GM10266 (cell line): Measurements from ENCODE around the gene DLG3.

Source experiments
- DNase-seq: peaks from one replicate; pipeline ENCODE4 v3.0.0; 2012; ENCODE audit errors: extremely low spot score
- CTCF ChIP-seq: IDR thresholded peaks from 2 replicates; pipeline ENCODE4 v1.5.1; 2012; ENCODE audit warnings: mild to moderate bottlenecking, low read depth; ENCODE audit not compliant: control insufficient read depth, insufficient read depth; ENCODE audit errors: missing control alignments

DLG3 gene

GRCh38 chrX:70482300-70482699 is 37.7 kb downstream of the DLG3 start:
- DNase-seq, result no peak
- TF ChIP-seq CTCF, result no peak

GRCh38 chrX:70485466-70485865 is 40.8 kb downstream of the DLG3 start:
- DNase-seq, result no peak

GRCh38 chrX:70488856-70489255 is 44.2 kb downstream of the DLG3 start:
- no peak for TF ChIP-seq CTCF
- DNase-seq, result no peak

More at GRCh38 chrX:70485466-70485865, 40.8 kb downstream of the DLG3 start:
- TF ChIP-seq CTCF, result no peak

GRCh38 chrX:70494441-70494840 is 49.8 kb downstream of the DLG3 start:
- no peak for TF ChIP-seq CTCF
- no peak for DNase-seq

- no peak for DNase-seq
- no peak for TF ChIP-seq CTCF
Observed at GRCh38 chrX:70496491-70496890, 51.9 kb downstream of the DLG3 start.

GRCh38 chrX:70497026-70497425 is 52.4 kb downstream of the DLG3 start:
- no peak for DNase-seq

GRCh38 chrX:70498129-70498528 is 53.5 kb downstream of the DLG3 start:
- DNase-seq, result no peak
- TF ChIP-seq CTCF, result no peak

More at GRCh38 chrX:70497026-70497425, 52.4 kb downstream of the DLG3 start:
- TF ChIP-seq CTCF, result no peak
